Nasal cavity respiratory epithelium epithelial cell of viscerocranial mucosa (primary cell): ENCODE data around the gene GPC5. TPM values are rescaled to one million over a fixed set of nuclear protein-coding genes. Genes with fewer than 3 reads are reported as not detected.

Experiments used
- total RNA-seq: library from RNA; depleted of rRNA; stranded (reverse); fragments of >200 nt; gene quantifications from 2 replicates; pipeline ENCODE4 v1.2.3, GENCODE V29; 2014

Gene GPC5
- 1.7 and 2.4 TPM in 2 replicates for total RNA-seq

GRCh38 chr13:91398413-91399188, at the start of gene GPC5:
Gene GPC5, plus strand, starts transcription at chr13:91398621.

Other genes starting within 250 kb of the GPC5 start
- 22.2 and 24.0 TPM in 2 replicates for gene MIR17HG, start 50.9 kb upstream of the GPC5 start, total RNA-seq